Esophagus squamous epithelium (tissue), 4 donors: Measurements from ENCODE around the gene TAGLN.

ENCODE experiments used
- CTCF ChIP-seq, 6 experiments: fragments of 450-650 bp in 4 of 6; fragments of 200-600 bp in 2 of 6; sonication (generic) in 2 of 6; IDR thresholded peaks; one replicate each; pipeline ENCODE4 v1.5.1; 2016 to 2019; ENCODE audit warnings: antibody characterized with exemption in 6 of 6, mild to moderate bottlenecking in 4 of 6, moderate library complexity in 4 of 6
- POLR2A ChIP-seq, 4 donors: fragments of 450-650 bp; IDR thresholded peaks; one replicate each; pipeline ENCODE4 v1.6.1; 2017; ENCODE audit warnings: antibody characterized with exemption in 4 of 4, mild to moderate bottlenecking in 4 of 4, moderate library complexity in 3 of 4

GRCh38 chr11:117212697-117213355 lies 13.7 kb downstream of the TAGLN start:
- TF ChIP-seq CTCF (IDR thresholded peaks at IDR 0.05) (no peak), POLR2A (IDR thresholded peaks at IDR 0.05) (no peak)
